Inferior parietal cortex (tissue), 1 donor: ENCODE measurements around the gene KCNF1.

Experiments
- DNase-seq: peaks from one replicate; pipeline ENCODE4 v3.0.0-alpha.2; 2016; ENCODE audit errors: extremely low spot score

KCNF1 gene

GRCh38 chr2:10920764-10921388, 9.1 kb downstream of the KCNF1 start:
- DNase-seq: no peak

- no peak for DNase-seq
These were observed 9.8 kb downstream of the KCNF1 start for GRCh38 chr2:10921525-10921924.

GRCh38 chr2:10922307-10923007, 10.7 kb downstream of the KCNF1 start:
- no peak for DNase-seq

GRCh38 chr2:10923008-10923375, 11.3 kb downstream of the KCNF1 start:
- no peak for DNase-seq

GRCh38 chr2:10923965-10924364, 12.2 kb downstream of the KCNF1 start:
- DNase-seq: no peak

GRCh38 chr2:10924441-10924840, 12.7 kb downstream of the KCNF1 start:
- DNase-seq: no peak

- DNase-seq: no peak
These were observed 13.1 kb downstream of the KCNF1 start for GRCh38 chr2:10924859-10925258.

- no peak for DNase-seq
These were observed 14.6 kb downstream of the KCNF1 start for GRCh38 chr2:10926191-10926820.

GRCh38 chr2:10930721-10931516, 19.2 kb downstream of the KCNF1 start:
- DNase-seq: no peak

- no peak for DNase-seq
These were observed 20.0 kb downstream of the KCNF1 start for GRCh38 chr2:10931710-10932255.

- DNase-seq: no peak
These were observed 20.8 kb downstream of the KCNF1 start for GRCh38 chr2:10932345-10933151.

GRCh38 chr2:10933700-10934225, 22.0 kb downstream of the KCNF1 start:
- no peak for DNase-seq

- no peak for DNase-seq
These were observed 22.7 kb downstream of the KCNF1 start for GRCh38 chr2:10934308-10934978.

GRCh38 chr2:10934979-10935350, 23.2 kb downstream of the KCNF1 start:
- no peak for DNase-seq

- no peak for DNase-seq
These were observed 23.7 kb downstream of the KCNF1 start for GRCh38 chr2:10935366-10935918.

- no peak for DNase-seq
These were observed 24.5 kb downstream of the KCNF1 start for GRCh38 chr2:10935953-10936942.

GRCh38 chr2:10939058-10939457, 27.3 kb downstream of the KCNF1 start:
- DNase-seq: no peak

- DNase-seq: no peak
These were observed 28.9 kb downstream of the KCNF1 start for GRCh38 chr2:10940596-10940995.

- no peak for DNase-seq
These were observed 29.6 kb downstream of the KCNF1 start for GRCh38 chr2:10941383-10941782.
